Cardiac fibroblast (primary cell): ENCODE results near the gene PHLDA1.

Experiments used
- DNase-seq, 2 donors: peaks; one replicate each; pipeline versions ENCODE4 v3.0.0 to v3.0.0-alpha.2; 2010; ENCODE audit warnings: low read depth in 2 of 2
- H3K4me3 ChIP-seq, 2 donors: replicated peaks in 1 of 2; 1 replicate in 1 of 2; 2 replicates in 1 of 2; pipeline ENCODE4 v1.5.1; 2011; ENCODE audit warnings: low read depth in 2 of 2, low read length in 2 of 2, mild to moderate bottlenecking in 2 of 2, moderate library complexity in 1 of 2
- CTCF ChIP-seq: IDR thresholded peaks from one replicate; pipeline ENCODE4 v1.5.1; 2011; ENCODE audit warnings: low read depth, mild to moderate bottlenecking, low read length, inconsistent platforms

Gene PHLDA1

GRCh38 chr12:76073561-76073960 lies 42.0 kb upstream of the PHLDA1 start:
- no peak for TF ChIP-seq CTCF
- no peak for DNase-seq
- no peak overlapping the region for H3K4me3 ChIP-seq

GRCh38 chr12:76072568-76072967 lies 41.0 kb upstream of the PHLDA1 start:
- no peak overlapping the region for H3K4me3 ChIP-seq
- no peak for DNase-seq
- TF ChIP-seq CTCF: no peak

GRCh38 chr12:76069339-76069738 lies 37.8 kb upstream of the PHLDA1 start:
- no peak for DNase-seq
- TF ChIP-seq CTCF: no peak

GRCh38 chr12:76065917-76066316 lies 34.3 kb upstream of the PHLDA1 start:
- no peak overlapping the region for H3K4me3 ChIP-seq
- DNase-seq: no peak
- TF ChIP-seq CTCF: no peak

More at GRCh38 chr12:76069339-76069738, 37.8 kb upstream of the PHLDA1 start:
- no peak overlapping the region for H3K4me3 ChIP-seq

- H3K4me3 ChIP-seq: no peak overlapping the region
- DNase-seq: no peak
- TF ChIP-seq CTCF: no peak
These were observed 33.3 kb upstream of the PHLDA1 start for GRCh38 chr12:76064904-76065303.

GRCh38 chr12:76060111-76060510 lies 28.5 kb upstream of the PHLDA1 start:
- DNase-seq: no peak

More at GRCh38 chr12:76060111-76060510, 28.5 kb upstream of the PHLDA1 start:
- no peak for TF ChIP-seq CTCF
- no peak overlapping the region for H3K4me3 ChIP-seq
